Neural cell (in vitro differentiated cells): ENCODE data around the gene UGGT1.

Source experiments
- EP300 ChIP-seq: fragments of 450-650 bp; conservative IDR thresholded peaks from 2 replicates; pipeline ENCODE4 v1.6.1; 2014; ENCODE audit warnings: antibody characterized with exemption, mild to moderate bottlenecking, moderate library complexity; ENCODE audit not compliant: poor library complexity, severe bottlenecking
- EZH2 ChIP-seq: fragments of 200-600, 300-800 bp; shearing (Covaris generic), sonication (generic); IDR thresholded peaks from 2 replicates; pipeline ENCODE4 v1.6.1; 2014; ENCODE audit warnings: antibody characterized with exemption, low read length, borderline replicate concordance, mild to moderate bottlenecking; ENCODE audit not compliant: insufficient read depth, poor library complexity, severe bottlenecking
- POLR2AphosphoS5 ChIP-seq: IDR thresholded peaks from 2 replicates; pipeline ENCODE4 v1.6.1; 2012
- TF ChIP-seq, protein P1 (sequence below): fragments of 450-650 bp; IDR thresholded peaks from 2 replicates; pipeline ENCODE4 v1.5.1; 2014; ENCODE audit warnings: antibody characterized with exemption, mild to moderate bottlenecking, moderate library complexity; ENCODE audit not compliant: poor library complexity, severe bottlenecking
- TF ChIP-seq, protein P2 (sequence below): IDR thresholded peaks from 2 replicates; pipeline ENCODE4 v1.6.1; 2012; ENCODE audit warnings: borderline replicate concordance

DNA sequence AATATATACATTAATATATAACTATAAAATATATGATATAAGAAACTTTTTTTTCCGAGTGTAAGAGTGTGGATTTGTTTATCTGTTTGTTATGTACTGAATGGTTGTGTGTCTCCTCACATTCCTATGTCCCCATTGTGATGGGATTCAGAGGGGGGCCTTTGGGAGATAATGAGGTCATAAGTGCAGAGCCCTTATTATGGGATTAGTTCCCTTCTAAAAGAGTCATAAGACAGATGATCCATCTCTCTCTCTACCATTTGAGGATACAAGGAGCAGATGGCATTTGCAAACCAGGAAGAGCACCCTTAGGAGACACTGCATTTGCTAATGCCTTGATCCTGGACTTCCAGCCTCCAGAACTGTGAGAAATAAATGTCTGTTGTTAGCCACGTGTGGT is 32.9 kb upstream of the UGGT1 start:
- TF ChIP-seq, protein P1, sequence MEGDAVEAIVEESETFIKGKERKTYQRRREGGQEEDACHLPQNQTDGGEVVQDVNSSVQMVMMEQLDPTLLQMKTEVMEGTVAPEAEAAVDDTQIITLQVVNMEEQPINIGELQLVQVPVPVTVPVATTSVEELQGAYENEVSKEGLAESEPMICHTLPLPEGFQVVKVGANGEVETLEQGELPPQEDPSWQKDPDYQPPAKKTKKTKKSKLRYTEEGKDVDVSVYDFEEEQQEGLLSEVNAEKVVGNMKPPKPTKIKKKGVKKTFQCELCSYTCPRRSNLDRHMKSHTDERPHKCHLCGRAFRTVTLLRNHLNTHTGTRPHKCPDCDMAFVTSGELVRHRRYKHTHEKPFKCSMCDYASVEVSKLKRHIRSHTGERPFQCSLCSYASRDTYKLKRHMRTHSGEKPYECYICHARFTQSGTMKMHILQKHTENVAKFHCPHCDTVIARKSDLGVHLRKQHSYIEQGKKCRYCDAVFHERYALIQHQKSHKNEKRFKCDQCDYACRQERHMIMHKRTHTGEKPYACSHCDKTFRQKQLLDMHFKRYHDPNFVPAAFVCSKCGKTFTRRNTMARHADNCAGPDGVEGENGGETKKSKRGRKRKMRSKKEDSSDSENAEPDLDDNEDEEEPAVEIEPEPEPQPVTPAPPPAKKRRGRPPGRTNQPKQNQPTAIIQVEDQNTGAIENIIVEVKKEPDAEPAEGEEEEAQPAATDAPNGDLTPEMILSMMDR: no peak
- no peak for TF ChIP-seq POLR2AphosphoS5
- no peak for TF ChIP-seq EP300
- no peak for TF ChIP-seq EZH2
- TF ChIP-seq, protein P2, sequence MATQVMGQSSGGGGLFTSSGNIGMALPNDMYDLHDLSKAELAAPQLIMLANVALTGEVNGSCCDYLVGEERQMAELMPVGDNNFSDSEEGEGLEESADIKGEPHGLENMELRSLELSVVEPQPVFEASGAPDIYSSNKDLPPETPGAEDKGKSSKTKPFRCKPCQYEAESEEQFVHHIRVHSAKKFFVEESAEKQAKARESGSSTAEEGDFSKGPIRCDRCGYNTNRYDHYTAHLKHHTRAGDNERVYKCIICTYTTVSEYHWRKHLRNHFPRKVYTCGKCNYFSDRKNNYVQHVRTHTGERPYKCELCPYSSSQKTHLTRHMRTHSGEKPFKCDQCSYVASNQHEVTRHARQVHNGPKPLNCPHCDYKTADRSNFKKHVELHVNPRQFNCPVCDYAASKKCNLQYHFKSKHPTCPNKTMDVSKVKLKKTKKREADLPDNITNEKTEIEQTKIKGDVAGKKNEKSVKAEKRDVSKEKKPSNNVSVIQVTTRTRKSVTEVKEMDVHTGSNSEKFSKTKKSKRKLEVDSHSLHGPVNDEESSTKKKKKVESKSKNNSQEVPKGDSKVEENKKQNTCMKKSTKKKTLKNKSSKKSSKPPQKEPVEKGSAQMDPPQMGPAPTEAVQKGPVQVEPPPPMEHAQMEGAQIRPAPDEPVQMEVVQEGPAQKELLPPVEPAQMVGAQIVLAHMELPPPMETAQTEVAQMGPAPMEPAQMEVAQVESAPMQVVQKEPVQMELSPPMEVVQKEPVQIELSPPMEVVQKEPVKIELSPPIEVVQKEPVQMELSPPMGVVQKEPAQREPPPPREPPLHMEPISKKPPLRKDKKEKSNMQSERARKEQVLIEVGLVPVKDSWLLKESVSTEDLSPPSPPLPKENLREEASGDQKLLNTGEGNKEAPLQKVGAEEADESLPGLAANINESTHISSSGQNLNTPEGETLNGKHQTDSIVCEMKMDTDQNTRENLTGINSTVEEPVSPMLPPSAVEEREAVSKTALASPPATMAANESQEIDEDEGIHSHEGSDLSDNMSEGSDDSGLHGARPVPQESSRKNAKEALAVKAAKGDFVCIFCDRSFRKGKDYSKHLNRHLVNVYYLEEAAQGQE: no peak
